ENCODE data around the gene ZPBP.
A peak's percentile ranks its signal among the peaks of the same experiment; 100 is the strongest.
"Not testable (repeated sequence)": the region's sequence is repeated elsewhere in the genome, so short reads cannot be mapped to it uniquely, and the experiment has no call there.

Gene ZPBP

DNA sequence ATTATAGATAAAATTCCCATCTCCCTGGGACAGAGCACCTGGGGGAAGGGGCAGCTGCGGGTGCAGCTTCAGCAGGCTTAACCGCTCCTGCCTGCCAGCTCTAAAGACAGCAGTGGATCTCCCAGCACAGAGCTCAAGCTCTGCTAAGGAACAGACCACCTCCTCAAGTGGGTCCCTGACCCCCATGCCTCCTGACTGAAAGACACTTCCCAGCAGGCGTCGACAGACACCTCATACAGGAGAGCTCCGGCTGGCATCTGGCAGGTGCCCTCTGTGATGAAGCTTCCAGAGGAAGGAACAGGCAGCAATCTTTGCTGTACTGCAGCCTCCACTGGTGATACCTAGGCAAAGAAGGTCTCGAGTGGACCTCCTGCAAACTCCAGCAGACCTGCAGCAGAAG is 51.9 kb downstream of the ZPBP start:
- not testable (repeated sequence) for DNase-seq (ENCODE audit: low spot score)

GRCh38 chr7:50037086-50037485 is 56.0 kb downstream of the ZPBP start:
- no peak for DNase-seq (ENCODE audit: low spot score)

- DNase-seq (ENCODE audit: low spot score): no peak
These were observed 70.1 kb downstream of the ZPBP start for GRCh38 chr7:50022991-50023390.

GRCh38 chr7:50022451-50022850 is 70.6 kb downstream of the ZPBP start:
- no peak for DNase-seq (ENCODE audit: low spot score)

- no peak for DNase-seq (ENCODE audit: low spot score)
These were observed 97.4 kb downstream of the ZPBP start for GRCh38 chr7:49995681-49996080.

GRCh38 chr7:49986191-49986590 is 106.9 kb downstream of the ZPBP start:
- no peak for DNase-seq (ENCODE audit: low spot score)

GRCh38 chr7:49980465-49980864 is 112.6 kb downstream of the ZPBP start:
- DNase-seq (ENCODE audit: low spot score): no peak

DNA sequence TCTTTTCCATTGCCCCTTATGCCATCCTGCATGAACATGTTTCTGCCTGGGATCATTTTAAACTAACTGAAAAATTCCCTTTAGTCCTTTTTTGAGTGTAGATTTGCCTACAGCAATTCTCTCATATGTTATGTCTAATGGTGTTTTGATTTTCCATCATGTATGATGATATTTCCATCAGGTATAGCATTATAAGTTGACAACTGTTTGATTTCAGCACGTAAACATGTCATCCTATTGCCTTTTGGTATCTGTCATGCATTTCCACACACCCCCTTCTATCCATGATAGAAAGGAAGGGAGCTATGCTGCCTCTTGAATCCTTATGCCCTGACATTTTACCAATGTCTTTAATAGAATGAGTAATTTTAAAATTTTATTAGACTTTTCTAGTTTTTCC is 116.8 kb downstream of the ZPBP start:
- DNase-seq (ENCODE audit: low spot score): no peak

DNA sequence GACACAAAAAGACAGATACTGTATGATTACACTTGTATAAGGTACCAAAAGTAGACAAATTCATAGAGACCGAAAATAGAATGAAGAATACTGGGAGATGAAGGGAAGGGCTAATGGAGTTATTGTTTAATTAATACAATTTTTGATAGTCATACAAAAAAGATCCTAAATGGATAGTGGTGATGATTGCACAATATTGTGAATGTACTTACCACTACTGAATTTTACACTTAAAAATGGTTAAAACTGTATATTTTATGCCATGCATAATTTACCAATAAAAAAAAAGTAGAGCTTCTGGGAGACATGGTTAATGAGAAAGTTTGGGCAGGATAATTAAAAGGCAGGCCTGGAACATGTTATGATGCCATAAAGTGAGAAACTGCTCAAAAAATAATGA is 119.0 kb downstream of the ZPBP start:
- DNase-seq (ENCODE audit: low spot score): no peak

DNA sequence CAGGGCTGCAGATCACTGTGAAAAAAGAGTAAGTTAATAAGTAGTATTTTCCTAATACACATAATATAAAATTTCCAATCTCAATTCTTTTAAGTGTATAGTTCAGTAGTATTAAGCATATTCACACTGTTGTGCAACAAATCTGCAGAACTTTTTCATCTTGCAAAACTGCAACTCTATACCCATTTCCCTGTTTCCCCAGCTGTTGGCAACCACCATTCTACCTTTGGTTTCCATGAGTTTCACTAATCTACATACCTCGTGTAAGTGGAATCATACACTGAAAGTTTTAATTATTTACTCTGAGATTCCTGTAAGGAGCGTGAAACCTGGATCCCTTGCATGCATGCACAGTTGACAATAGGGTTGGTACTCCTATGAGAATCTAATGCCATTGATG is 155.4 kb downstream of the ZPBP start:
- DNase-seq (ENCODE audit: low spot score): no peak

GRCh38 chr7:49931627-49932026 is 161.4 kb downstream of the ZPBP start:
- no peak for DNase-seq (ENCODE audit: low spot score)

GRCh38 chr7:49928787-49929186 is 164.3 kb downstream of the ZPBP start:
- no peak for DNase-seq (ENCODE audit: low spot score)

- DNase-seq (ENCODE audit: low spot score): no peak
These were observed 165.4 kb downstream of the ZPBP start for GRCh38 chr7:49927631-49928030.

GRCh38 chr7:49926720-49927119 is 166.3 kb downstream of the ZPBP start:
- DNase-seq (ENCODE audit: low spot score): no peak

GRCh38 chr7:49911909-49912308 is 181.1 kb downstream of the ZPBP start:
- no peak for DNase-seq (ENCODE audit: low spot score)

GRCh38 chr7:49894543-49894942 is 198.5 kb downstream of the ZPBP start:
- peak; percentile 11 for DNase-seq (ENCODE audit: low spot score)

DNA sequence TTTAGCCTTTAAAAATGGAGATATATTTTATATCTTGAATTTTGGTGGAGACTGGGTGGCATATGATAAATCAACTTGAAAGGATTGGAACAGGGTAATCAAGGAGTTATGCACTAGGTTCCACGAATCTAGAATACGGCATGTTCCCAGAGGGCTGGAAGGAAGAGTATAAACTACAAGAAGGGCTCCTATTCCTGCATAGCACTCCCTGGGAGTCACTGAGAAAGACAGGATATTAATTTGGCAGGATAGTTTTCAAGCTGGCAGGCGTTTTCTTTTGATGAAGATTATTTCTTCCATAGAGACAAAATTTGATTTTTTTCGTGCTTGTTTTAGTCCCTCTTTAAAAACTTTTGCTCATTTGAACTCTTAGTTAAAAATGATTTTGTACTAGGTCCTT is 199.9 kb downstream of the ZPBP start:
- DNase-seq (ENCODE audit: low spot score): no peak

GRCh38 chr7:49892481-49892880 is 200.6 kb downstream of the ZPBP start:
- DNase-seq (ENCODE audit: low spot score): no peak
